Neural progenitor cell (in vitro differentiated cells): ENCODE data around the gene PHF14. TPM values are rescaled to one million over a fixed set of nuclear protein-coding genes. Genes with fewer than 3 reads are reported as not detected.

Experiments
- DNase-seq: peaks from one replicate; pipeline ENCODE4 v3.0.0-alpha.2; 2016; ENCODE audit warnings: low spot score
- H2AFZ ChIP-seq: fragments of 200-600 bp; sonication (generic); replicated peaks from 2 replicates; pipeline ENCODE4 v1.6.1; 2016; ENCODE audit warnings: antibody characterized with exemption
- H3F3A ChIP-seq: fragments of 200-600 bp; sonication (generic); 2 replicates; pipeline ENCODE4 v1.6.1; 2016; ENCODE audit warnings: antibody characterized with exemption, low read depth
- H3K27ac ChIP-seq: fragments of 200-600 bp; sonication (generic); 2 replicates; pipeline ENCODE4 v1.5.1; 2016; ENCODE audit warnings: mild to moderate bottlenecking
- H3K27me3 ChIP-seq: fragments of 200-600 bp; sonication (generic); 2 replicates; pipeline ENCODE4 v1.6.1; 2016; ENCODE audit warnings: mild to moderate bottlenecking, moderate library complexity
- H3K36me3 ChIP-seq: fragments of 200-600 bp; sonication (generic); 2 replicates; pipeline ENCODE4 v1.5.1; 2016
- H3K4me1 ChIP-seq: fragments of 200-600 bp; sonication (generic); 2 replicates; pipeline ENCODE4 v1.6.1; 2016; ENCODE audit warnings: mixed run types
- H3K4me2 ChIP-seq: fragments of 200-600 bp; sonication (generic); 2 replicates; pipeline ENCODE4 v1.6.1; 2016
- H3K4me3 ChIP-seq: fragments of 200-600 bp; sonication (generic); 2 replicates; pipeline ENCODE4 v1.5.1; 2016
- H3K79me2 ChIP-seq: fragments of 200-600 bp; sonication (generic); 2 replicates; pipeline ENCODE4 v1.6.1; 2016; ENCODE audit warnings: low read depth
- H3K9ac ChIP-seq: fragments of 200-600 bp; sonication (generic); 2 replicates; pipeline ENCODE4 v1.6.1; 2016
- H3K9me3 ChIP-seq: fragments of 200-600 bp; sonication (generic); 2 replicates; pipeline ENCODE4 v1.5.1; 2016; ENCODE audit warnings: low read depth
- H4K20me1 ChIP-seq: fragments of 200-600 bp; sonication (generic); 2 replicates; pipeline ENCODE4 v1.6.1; 2016; ENCODE audit warnings: low read depth
- H3K27ac Mint-ChIP-seq: 3 replicates; pipeline ENCODE4 v1.8.0; 2021; ENCODE audit warnings: mixed read lengths
- H3K27me3 Mint-ChIP-seq: 2 replicates; pipeline ENCODE4 v1.8.0; 2022; ENCODE audit warnings: low read depth, mild to moderate bottlenecking, inconsistent platforms, moderate library complexity, mixed read lengths; ENCODE audit not compliant: insufficient read depth
- H3K36me3 Mint-ChIP-seq: 3 replicates; pipeline ENCODE4 v1.8.0; 2021; ENCODE audit warnings: mixed read lengths
- H3K4me1 Mint-ChIP-seq: 3 replicates; pipeline ENCODE4 v1.8.0; 2021; ENCODE audit warnings: mixed read lengths
- H3K4me3 Mint-ChIP-seq: 3 replicates; pipeline ENCODE4 v1.8.0; 2021; ENCODE audit warnings: mild to moderate bottlenecking, moderate library complexity, mixed read lengths
- H3K9me3 Mint-ChIP-seq: 3 replicates; pipeline ENCODE4 v1.8.0; 2020; ENCODE audit warnings: mixed read lengths
- EZH2 ChIP-seq: fragments of 200-600 bp; sonication (generic); IDR thresholded peaks from 2 replicates; pipeline ENCODE4 v1.6.1; 2017; ENCODE audit warnings: antibody characterized with exemption, mild to moderate bottlenecking, moderate library complexity
- EZH2phosphoT487 ChIP-seq: fragments of 200-600 bp; sonication (generic); IDR thresholded peaks from 2 replicates; pipeline ENCODE4 v1.6.1; 2017; ENCODE audit warnings: antibody characterized with exemption
- total RNA-seq: library from RNA; depleted of rRNA; stranded (reverse); fragments of >200 nt; gene quantifications from 2 replicates; pipeline ENCODE4 v1.2.3, GENCODE V29; 2015; ENCODE audit warnings: low replicate concordance
- TF ChIP-seq, protein P1 (sequence below): fragments of 200-600 bp; sonication (generic); IDR thresholded peaks from 2 replicates; pipeline ENCODE4 v1.5.1; 2017; ENCODE audit warnings: antibody characterized with exemption, mild to moderate bottlenecking

Gene PHF14
- total RNA-seq, 1 donor from 2014 or later, result 80.4 TPM

DNA sequence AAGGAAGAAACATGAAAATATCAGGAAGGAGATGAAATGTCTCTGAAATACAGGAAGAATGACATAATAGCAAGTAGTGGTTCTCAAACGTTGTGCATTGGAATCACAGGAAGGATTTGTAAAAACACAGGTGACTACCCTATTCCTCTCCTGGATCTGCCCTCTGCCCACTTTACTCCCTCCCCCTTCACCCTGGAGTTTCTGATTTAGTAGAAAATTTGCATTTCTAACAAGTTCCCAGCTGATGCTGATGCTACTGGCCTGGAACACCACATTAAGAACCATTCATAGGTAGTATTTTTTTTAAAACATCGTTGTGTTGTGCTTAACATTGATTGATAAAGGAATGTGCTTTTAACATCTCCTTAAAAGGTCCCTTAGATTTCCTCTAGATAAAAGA is 130.9 kb downstream of the PHF14 start:
- Histone ChIP-seq H3F3A (no peaks in the 10 kb centered on the region), H3K4me1 (no peaks in the 10 kb centered on the region), H3K27ac (no peak overlapping the region), H3K79me2 (no peaks in the 10 kb centered on the region), H4K20me1 (no peaks in the 10 kb centered on the region), H3K4me3 (no peak overlapping the region), H3K36me3 (peaks cover 9% of the 10 kb centered on the region), H2AFZ (no peak overlapping the region), H3K4me2 (no peak overlapping the region), H3K9me3 (no peaks in the 10 kb centered on the region), H3K9ac (no peak overlapping the region), H3K27me3 (no peaks in the 10 kb centered on the region)
- Mint-ChIP-seq H3K36me3 (no peaks in the 10 kb centered on the region), H3K4me1 (no peaks in the 10 kb centered on the region), H3K27me3 (no peaks in the 10 kb centered on the region), H3K9me3 (no peaks in the 10 kb centered on the region), H3K4me3 (no peak overlapping the region), H3K27ac (no peak overlapping the region)
- no peak for DNase-seq
- no peak for TF ChIP-seq EZH2
- no peak for TF ChIP-seq EZH2phosphoT487
- TF ChIP-seq, protein P1, sequence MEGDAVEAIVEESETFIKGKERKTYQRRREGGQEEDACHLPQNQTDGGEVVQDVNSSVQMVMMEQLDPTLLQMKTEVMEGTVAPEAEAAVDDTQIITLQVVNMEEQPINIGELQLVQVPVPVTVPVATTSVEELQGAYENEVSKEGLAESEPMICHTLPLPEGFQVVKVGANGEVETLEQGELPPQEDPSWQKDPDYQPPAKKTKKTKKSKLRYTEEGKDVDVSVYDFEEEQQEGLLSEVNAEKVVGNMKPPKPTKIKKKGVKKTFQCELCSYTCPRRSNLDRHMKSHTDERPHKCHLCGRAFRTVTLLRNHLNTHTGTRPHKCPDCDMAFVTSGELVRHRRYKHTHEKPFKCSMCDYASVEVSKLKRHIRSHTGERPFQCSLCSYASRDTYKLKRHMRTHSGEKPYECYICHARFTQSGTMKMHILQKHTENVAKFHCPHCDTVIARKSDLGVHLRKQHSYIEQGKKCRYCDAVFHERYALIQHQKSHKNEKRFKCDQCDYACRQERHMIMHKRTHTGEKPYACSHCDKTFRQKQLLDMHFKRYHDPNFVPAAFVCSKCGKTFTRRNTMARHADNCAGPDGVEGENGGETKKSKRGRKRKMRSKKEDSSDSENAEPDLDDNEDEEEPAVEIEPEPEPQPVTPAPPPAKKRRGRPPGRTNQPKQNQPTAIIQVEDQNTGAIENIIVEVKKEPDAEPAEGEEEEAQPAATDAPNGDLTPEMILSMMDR, result no peak

DNA sequence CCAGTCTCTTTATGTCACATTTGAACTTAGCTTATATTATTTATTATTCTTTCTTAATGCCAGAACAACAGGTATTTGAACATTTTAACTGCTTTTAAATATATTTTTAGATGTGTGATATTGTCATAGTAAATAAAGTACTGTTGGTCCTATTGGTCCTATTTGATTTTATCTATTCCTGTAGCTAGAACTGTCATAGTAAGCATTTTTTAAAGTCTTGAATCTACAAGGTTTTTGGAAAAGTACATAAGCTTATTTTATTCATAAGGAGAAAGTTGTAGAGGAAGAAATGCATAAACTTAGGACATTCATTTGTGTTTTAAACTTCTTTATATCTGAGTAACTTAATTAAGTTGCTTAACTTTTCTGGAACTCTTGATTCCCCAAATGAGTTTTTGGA is 136.0 kb downstream of the PHF14 start:
- Histone ChIP-seq H3K36me3 (no peaks in the 10 kb centered on the region), H3K4me3 (no peak overlapping the region), H4K20me1 (no peaks in the 10 kb centered on the region), H3K79me2 (no peaks in the 10 kb centered on the region), H3K27me3 (no peaks in the 10 kb centered on the region), H3K9ac (no peak overlapping the region), H3K9me3 (no peaks in the 10 kb centered on the region), H2AFZ (no peak overlapping the region), H3K4me1 (no peaks in the 10 kb centered on the region), H3K4me2 (no peak overlapping the region), H3K27ac (no peak overlapping the region), H3F3A (no peaks in the 10 kb centered on the region)
- Mint-ChIP-seq H3K4me3 (no peak overlapping the region), H3K27ac (no peak overlapping the region), H3K4me1 (no peaks in the 10 kb centered on the region), H3K36me3 (no peaks in the 10 kb centered on the region), H3K27me3 (no peaks in the 10 kb centered on the region), H3K9me3 (no peaks in the 10 kb centered on the region)
- DNase-seq, result no peak
- TF ChIP-seq EZH2phosphoT487 (no peak), EZH2 (no peak)
- TF ChIP-seq, protein P1, result no peak

DNA sequence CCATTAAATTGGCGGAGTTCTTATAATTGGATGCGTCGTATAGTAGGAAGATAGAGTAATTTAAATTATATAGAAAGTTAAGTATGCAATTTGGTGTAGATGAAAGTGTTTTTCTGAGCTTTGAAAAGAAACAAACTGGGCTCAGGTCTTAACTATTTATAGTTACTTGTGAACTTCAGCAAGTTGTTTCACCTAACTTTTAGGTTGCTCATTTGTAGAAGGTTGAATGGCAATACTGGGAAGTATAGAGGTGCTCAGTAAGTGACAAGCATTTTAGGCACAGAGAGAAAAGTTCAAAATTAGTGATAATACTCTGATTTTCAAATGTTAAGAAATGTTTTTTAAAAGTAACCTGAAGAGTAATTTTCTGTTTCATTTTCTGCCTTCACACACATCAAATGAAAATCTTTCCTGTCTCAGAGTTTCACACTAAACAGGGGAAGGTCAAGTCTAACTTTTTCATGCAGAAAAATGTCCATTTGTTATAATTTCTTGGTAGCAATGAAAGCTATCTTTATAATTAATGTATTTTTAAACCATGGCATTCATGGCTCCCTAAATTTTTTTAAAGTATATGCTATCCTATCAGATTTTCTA is 146.5 kb downstream of the PHF14 start:
- H3K9me3 Mint-ChIP-seq, result no peaks in the 10 kb centered on the region
- no peak overlapping the region for H3K4me3 ChIP-seq
- peaks cover 2% of the 10 kb centered on the region for H3K27me3 Mint-ChIP-seq
- no peak overlapping the region for H3K27ac ChIP-seq
- H3F3A ChIP-seq, result no peaks in the 10 kb centered on the region
- TF ChIP-seq EZH2phosphoT487, result no peak
- TF ChIP-seq, protein P1, result no peak
- TF ChIP-seq EZH2, result no peak
- no peaks in the 10 kb centered on the region for H3K36me3 ChIP-seq
- no peaks in the 10 kb centered on the region for H3K4me1 ChIP-seq
- peaks cover 3% of the 10 kb centered on the region for H3K4me1 Mint-ChIP-seq
- H3K4me3 Mint-ChIP-seq, result no peak overlapping the region
- no peaks in the 10 kb centered on the region for H3K27me3 ChIP-seq
- DNase-seq, result no peak
- no peaks in the 10 kb centered on the region for H4K20me1 ChIP-seq
- peaks cover 7% of the 10 kb centered on the region for H3K36me3 Mint-ChIP-seq
- no peaks in the 10 kb centered on the region for H3K79me2 ChIP-seq
- H3K4me2 ChIP-seq, result no peak overlapping the region
- no peaks in the 10 kb centered on the region for H3K9me3 ChIP-seq
- no peak overlapping the region for H2AFZ ChIP-seq
- H3K9ac ChIP-seq, result no peak overlapping the region
- no peak overlapping the region for H3K27ac Mint-ChIP-seq
